Measurements from ENCODE around the gene TMEM88.
"Not testable (repeated sequence)": the region's sequence is repeated elsewhere in the genome, so short reads cannot be mapped to it uniquely, and the experiment has no call there.

Gene TMEM88

DNA sequence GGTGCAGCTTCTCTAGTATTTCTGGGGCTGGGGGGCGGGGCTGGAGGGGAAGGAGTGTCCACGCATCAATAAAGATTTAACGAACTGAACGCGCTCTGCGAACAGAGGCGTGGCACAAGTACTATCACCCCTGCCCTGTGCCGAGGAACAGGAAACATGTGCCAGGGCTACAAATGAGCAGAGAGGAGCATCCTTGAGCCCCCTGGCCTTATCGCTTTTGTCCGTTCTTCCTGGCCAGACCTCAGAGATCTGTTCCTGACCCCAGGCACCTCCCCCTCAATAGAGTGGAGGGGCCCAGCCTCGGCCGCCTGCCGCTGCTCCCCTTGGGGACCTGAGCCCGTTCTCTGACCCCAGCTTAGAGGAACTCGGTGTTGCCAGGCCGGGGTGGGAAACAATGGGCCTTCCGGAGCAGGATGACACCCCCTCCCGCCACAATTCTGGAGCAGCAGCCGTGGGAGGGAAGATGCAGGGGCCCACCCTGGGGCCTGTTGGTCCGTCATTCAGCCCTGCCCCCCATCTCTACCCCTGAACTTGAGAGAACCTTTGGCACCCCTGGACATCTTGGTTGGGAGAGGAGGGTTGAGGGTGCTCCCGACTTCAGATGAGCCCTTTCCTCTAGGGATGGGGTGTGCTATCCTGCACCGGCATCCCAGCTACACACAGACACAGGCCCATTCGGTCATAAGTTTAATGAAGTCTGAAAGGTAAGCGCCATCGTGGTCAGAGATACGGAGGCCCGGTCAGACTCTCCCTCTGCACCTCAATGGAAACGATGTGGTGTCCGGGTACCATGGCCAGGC, 1.3 kb downstream of the TMEM88 start:
- DNase-seq (ENCODE audit: low spot score) = no peak

DNA sequence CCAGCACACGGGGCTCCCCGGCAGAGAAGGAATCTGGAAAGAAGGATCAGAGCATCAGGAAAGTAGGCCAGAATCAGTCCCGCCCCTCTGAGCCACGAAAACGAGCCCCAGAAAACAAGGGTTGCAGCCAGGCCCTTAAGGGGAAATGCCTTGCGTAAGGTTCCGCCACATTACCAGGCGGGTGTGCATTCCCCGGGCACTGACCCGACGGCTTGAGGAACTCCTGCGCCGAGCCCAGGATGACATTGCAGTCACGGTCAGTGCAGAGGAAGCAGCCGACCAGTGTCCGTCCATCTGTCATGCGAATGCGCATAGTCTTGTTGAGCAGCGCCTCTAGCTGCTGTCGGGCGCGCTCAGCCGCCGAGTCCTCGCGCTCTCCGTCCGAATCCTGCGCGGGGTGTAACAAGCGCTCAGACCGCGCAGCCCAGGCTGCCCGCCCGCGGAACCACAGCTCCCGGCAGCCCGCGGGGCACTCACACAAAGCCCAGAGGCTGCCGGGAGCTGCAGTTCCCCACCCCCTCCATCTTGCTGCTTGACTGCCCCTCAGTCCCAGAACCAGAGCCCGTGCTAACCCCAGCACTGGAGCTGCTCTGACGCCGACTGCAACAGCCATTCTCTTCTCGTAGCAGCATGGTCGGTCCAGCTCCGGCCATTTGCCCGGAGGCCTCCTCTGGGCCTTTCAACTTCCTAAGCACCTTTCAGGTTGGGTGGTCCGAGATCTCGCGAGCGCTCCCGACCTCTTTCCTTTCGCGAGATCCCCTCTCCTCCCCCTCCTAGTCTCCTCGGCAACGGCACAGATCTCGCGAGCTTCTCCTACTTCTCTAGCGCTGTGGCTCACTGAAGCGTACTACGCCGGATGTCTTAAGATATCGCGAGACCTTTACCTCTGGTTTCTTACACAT, 2.2 kb downstream of the TMEM88 start, which contains the start of gene NAA38:
Gene NAA38 (minus strand): TSS at position 749 of the 902 bp plus-strand sequence. CDS start 96 bp downstream, at position 653.
- peak; percentile 97 for DNase-seq (ENCODE audit: low spot score)

DNA sequence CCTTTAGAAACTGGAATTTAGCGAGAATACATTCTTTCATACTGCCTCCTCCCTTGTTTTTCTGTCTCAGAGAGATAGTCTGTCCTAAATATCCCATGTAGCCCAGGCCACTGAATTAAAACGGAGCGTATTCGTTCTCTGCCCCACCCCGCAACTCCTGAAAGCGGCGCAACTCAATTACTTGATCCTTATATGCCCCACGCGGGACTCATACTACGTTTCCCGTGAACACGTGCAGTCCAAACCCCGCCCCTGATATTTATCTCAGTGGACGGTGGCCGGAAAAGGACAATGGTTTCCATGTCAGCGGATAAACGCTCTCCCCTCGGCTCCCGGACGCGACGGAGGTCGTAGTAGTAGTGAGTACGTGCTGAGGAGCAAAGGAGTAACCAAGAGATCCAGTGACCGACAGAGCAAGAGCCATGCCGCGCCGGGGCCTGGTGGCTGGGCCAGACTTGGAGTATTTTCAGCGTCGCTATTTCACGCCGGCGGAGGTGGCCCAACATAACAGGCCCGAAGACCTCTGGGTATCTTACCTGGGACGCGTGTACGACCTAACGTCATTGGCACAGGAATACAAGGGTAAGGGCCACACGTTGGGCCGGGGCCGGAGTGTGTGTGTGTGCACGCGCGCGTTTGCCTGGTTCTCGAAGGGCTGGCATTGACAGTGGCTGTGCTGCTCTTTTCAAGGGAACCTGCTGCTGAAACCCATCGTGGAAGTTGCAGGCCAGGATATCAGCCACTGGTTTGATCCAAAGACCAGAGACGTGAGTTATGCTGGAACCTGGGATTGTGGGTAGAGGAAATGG, 3.1 kb downstream of the TMEM88 start, which contains the start of gene CYB5D1:
Gene CYB5D1 (plus strand): TSS at position 291 of the 809 bp plus-strand sequence. CDS start 132 bp downstream, at position 423.
- peak; percentile 84 for DNase-seq (ENCODE audit: low spot score)

DNA sequence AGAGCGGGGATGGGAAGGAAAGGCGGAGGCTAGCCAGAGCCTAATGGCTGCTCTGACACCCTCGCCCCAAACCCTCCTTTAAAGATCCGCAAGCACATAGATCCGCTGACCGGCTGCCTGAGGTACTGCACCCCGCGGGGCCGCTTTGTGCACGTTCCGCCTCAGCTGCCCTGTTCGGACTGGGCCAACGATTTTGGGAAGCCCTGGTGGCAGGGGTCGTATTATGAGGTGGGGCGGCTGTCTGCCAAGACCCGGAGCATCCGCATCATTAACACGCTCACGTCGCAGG, 3.6 kb downstream of the TMEM88 start:
- peak; percentile 66 for DNase-seq (ENCODE audit: low spot score)

DNA sequence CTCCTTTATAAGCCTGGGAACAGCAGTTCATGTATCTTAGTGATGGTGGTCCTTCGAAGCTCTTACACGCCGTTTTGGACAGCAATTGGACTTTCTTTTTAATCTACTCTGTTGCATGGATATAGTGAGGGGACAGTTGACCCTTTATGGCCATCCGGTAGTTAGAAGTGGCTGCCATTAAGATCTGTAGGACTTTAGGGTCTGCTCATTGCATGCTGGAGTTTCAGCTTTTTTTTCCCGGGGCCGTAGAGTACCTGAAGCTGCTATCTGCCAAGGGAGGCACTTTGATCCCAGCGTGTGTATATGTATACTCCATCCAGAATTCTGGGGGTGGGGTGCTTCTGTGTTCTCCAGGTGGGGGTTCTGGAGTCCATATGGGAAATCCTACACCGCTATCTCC, 4.2 kb downstream of the TMEM88 start:
- DNase-seq (ENCODE audit: low spot score) = no peak

DNA sequence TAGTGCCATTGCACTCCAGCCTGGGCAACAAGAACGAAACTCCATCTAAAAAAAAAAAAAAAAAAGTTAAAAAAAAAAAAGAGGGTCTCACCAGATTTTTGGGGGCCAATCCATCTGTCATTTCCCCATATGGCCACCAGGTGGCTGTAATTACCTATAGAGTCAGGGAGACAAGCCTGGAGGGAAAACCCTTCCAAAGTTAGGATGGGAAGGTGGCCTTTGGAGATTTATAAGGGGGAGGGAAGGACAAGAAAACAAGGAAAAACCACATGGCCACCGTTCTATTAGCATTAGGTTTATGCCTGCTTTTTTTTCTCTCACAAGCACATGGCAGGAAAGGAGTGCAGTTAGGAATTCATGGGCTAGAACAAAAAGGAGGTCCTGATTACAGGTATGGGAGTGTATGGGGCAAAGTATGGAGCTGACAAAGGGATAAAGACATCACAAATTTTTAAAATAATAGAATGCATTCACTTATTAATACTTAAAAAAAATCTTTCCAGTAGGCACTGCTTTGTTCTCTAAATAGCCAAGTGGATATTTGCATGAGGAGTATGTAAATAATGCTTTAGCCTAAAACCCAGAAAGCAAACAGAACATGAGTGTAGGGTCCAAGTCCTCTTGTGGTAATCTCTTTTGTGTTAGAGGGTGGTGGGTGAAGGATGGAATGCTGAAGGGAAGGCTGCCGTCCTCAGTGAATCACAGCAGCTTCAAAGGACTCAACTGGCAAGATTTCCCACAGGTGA, 8.0 kb downstream of the TMEM88 start:
- DNase-seq (ENCODE audit: low spot score) = peak; percentile 56

DNA sequence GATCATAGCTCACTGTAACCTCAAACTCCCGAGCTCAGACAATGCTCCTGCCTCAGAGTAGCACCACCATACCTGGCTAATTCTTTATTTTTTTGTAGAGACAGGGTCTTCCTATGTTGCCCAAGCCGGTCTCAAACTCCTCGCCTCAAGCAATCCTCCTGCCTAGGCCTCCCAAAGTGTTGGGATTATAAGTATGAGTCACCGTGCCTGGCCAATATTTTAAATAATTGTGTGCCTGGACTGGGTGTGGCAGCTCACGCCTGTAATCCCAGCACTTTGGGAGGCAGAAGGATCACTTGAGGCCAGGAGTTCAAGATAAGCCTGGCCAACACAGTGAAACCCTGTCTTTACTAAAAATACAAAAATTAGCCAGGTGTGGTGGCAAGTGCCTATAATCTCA, 9.5 kb downstream of the TMEM88 start:
- DNase-seq (ENCODE audit: low spot score) = not testable (repeated sequence)

DNA sequence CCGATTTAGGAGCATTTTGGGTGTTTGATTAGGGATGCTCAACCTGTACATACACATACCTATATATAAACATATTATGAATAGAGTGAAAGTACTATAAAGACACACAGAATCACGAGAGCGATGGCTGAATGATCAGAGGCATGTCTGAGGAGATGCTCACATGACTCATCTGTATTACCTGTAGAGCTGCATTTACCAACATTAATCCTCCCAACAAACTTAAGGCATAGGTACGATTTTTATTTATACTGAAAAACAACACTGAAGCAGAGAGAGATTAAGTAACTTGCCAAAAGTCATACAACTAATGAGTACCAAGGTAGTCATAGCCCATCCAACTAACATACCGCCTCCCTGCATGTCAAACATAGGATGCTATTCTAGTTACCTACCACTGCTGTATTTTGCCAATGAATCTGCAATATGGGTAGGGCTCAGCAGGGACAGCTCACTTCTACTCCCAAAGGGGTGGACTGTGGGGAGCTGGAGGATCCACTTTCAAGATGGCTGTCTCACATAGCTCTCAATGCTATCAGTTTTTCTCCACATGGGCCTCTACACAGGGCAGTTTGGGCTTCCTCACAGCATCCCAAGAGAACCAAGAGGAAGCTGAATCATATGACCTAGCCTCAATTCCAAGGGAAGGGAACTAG, 10.3 kb downstream of the TMEM88 start:
- no peak for DNase-seq (ENCODE audit: low spot score)

DNA sequence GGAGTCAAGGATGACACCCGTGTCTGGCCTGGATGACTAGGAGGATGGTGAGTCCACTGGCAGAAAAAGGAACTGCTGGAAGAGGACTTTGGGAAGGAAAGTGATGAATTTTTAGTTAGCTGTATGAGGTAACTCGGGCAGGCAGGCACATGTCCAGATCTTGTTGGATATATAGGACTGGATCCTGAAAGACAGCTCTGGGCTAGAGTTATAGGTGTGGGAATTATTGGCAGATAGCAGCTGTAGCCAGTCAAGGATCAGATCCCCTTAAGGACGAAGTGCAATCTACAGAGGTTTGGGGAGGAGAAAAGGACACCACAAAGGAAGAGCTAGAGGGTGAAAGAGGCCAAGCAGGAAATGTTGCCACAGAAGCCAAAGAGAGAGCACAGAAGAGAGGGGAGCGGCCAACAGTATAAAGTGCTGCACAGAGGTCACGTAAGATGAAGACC, 13.0 kb downstream of the TMEM88 start:
- DNase-seq (ENCODE audit: low spot score) = no peak

DNA sequence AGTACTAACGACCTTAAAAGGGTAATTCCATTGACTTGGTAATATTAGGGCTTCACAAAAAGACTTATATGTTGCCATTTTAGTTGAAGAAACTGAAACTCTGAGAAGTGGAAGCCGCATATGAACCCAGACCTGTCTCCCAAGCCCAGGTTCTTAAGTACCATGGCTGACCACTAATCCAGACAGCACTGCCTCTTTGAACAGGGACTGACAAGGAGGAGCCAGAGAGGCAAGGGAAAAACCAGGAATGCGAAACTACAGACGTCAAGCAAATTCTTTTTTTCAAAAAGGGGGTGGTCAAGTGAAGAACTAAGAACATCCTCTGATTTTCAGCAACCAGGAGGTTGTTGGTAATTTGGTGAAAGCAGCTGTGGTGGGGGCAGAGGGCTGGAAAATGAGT, 18.2 kb downstream of the TMEM88 start:
- no peak for DNase-seq (ENCODE audit: low spot score)

DNA sequence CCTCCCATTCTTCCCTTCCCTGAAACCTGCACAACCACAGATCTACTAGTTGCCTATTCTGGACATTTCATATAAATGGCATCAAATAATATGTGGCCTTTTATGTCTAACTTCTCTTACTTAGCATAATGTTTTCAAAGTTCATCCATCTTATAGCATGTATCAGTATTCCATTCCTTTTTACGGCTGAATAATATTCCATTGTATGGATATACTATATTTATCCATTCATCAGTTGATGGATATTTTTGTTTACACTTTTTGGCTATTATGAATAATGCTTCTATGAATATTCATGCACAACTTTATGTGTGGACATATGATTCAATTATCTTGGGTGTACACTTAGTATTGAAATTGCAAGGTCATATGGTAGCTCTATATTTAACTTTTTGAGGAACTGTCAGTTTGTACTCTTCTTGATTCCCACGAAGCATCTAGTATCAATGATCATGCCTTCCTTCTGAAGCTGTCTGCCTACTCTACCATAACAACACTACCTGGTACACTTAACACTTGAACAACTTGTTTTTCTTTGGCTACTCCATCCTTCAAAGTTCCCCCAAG, 21.0 kb downstream of the TMEM88 start:
- DNase-seq (ENCODE audit: low spot score) = no peak

DNA sequence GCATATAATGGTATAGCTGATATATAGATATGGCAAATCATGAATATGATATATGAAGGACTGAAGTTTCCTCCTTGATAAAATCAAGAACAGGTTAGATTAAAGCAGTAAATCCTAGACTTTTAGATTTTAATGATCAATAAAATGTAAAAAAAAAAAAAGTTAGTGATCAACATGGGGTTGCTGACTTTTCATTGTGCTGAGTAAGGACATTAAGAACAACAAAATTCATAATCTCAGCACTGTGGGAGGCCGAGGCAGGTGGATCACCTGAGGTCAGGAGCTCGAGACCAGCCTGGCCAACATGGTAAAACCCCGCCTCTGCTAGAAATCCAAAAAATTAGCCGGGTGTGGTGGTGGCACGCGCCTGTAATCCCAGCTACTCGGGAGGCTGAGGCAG, 23.4 kb downstream of the TMEM88 start:
- no peak for DNase-seq (ENCODE audit: low spot score)

DNA sequence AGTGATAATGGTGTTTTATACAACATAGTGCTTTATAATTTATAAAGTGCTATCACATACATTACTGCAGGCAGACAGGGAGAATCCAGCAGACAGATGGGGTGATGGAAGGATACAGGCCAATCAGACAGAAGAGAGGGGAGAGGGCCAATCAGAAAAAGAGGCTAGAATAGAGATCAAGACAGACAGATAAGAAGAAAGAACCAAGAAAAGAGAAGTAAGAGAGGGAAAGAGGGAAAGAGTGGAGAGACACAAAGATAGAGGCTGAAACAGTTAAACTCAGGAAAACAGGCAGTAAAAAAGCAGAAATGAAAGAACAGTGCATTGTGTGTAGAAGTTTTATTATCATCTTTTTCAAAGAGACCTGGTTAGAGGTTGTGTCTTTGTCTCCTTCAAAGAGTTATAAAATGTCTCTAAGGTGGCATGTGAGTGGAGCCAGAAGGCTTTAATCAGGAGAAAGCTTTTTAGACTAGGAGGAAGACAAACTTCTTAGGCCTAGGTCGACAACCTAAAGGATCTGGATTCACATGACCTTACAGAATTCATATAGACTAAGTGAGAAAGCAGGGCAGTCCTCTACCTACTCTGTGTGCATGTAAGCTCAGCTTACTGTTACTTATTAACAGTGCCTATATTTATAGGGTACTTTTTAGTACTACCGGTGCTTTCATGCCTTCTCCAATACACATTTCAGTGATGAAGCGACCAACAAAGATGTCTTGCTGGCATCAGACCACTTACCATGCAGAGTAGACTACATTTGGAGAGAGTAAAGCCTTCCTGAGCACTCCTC, 25.4 kb downstream of the TMEM88 start:
- DNase-seq (ENCODE audit: low spot score) = no peak

DNA sequence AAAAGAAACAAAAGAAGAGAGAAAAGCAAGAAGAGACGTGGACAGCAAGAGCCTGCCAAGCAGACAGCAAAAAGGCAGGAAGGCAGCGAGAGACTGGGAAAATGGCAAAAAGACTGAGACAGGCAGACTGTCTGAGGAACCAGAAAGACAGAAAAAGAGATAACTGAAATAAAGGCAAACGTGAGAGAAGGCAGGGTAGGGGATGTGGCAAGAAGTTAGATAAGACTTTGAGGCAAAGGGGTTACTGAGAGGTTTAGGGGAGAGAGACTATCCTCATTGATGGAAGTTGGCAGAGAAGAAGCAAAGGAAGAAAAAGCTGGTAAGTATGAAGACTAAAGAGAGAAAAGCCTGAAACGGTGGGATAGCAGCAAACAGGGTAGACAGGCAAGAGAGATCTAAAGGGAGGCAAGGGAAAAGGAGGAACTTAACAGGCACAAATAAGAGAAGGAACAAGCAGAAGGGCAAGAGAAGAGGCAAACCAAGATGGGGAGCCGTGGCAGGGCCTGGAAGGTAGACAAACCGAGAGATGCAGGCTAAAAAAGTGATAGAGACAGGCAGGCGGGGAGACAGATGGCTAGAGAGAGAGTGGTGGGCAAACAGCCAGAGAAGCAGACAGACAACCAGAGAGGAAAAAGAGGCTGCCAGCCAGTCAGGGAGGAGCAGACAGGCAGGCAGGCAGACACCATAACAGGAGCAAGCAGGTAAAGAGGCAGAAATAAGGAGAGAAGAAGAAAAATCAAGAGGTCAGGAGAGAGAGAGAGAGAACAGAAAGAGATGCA, 26.6 kb downstream of the TMEM88 start:
- DNase-seq (ENCODE audit: low spot score) = no peak

DNA sequence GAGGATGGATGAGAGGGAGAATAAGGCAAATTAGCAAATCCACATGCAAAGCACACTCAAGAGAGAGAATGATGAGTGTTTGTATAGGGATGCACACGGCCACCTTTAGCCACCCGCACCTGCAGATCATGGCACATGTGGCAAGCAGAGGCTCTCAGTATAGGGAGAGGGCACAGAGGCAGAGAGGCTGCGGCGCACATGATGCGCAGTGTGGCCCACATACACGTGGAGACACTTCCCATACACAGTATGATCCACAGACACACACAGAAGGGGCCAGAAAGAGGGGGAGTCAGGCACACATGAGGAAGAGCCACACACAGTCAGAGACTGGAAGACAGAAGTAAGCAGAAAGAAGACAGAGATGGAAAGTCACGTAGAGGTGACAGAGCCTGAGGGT, 27.2 kb downstream of the TMEM88 start:
- DNase-seq (ENCODE audit: low spot score) = no peak

DNA sequence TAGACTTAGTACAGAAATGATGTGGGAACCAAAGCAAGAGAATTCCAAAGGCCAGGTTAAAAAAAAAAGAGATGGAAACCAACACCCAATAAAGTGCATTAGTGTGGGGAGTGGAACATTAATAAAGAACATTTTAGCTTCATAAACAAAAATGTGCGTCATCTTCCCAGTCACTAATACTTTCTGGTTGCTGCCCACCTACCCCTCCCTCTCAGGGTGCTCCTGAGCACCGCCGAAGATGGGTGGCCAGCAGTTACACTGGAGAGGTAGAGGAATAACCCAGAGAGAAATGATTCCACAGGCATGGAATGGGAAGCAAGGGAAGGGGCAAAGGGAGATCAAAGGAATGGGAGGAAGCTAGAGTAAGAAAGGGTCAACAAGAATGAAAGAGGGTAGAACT, 27.8 kb downstream of the TMEM88 start:
- no peak for DNase-seq (ENCODE audit: low spot score)

DNA sequence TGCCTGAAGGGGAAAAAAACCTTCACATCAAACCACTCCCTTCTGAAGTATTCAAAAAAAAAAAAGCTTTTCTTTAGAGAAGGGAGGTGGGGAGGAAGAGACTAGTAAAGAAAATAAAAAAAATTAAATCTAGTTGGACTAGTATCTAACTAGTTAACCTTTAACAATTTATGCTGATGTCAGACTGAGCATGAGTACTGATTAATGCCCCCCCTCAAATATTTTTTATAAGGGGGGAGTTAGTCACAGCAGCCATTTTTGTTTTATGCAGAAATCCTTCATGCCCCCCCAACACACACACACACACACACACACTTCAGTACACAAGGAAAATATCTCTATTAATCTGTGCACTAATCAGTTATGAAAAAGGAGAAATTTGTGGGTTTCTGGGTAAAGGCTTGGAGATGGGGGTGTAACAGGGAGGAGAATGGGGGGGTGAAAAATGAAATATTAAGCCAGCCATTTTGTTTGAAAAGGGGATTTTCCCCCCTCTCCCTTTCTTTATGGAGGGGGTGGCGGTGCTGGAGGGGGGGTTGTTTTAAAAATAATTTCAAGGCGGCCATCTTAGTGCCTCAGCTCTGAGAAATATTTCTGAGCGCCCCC, 29.0 kb downstream of the TMEM88 start:
- peak; percentile 39 for DNase-seq (ENCODE audit: low spot score)

DNA sequence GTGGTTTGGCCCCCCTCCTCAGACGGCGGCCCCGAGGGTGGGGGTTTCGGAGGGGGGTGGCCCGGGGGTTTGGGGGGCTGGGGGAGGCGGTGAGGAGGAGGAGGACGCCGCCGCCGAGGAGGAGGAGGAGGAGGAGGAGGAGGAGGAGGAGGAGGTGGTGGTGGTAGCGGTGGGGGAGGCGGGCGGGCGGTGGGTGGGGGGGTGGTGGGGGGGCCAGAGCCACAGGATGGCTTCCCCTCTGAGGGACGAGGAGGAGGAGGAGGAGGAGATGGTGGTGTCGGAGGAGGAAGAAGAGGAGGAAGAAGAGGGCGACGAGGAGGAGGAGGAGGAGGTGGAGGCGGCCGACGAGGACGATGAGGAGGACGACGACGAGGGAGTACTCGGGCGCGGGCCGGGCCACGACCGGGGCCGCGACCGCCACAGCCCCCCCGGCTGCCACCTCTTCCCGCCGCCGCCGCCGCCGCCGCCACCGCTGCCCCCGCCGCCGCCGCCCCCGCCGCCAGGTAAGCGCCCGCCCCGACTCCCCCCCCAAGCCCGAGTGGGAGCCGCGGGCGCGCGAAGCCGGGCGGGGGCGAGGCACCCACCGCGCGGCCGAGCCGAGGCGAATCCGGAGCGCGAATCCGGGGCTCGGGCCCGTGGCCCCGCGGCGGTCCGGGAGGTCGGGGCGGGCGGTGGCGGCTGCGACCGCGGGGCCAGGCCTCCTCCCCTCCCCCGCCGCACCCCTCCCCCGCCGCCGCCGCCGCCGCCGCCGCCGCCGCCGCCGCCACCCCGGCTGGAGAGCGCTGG, 29.9 kb downstream of the TMEM88 start:
- DNase-seq (ENCODE audit: low spot score) = no peak
